Motor neuron (in vitro differentiated cells): ENCODE data around the gene HPGDS. TPM values are rescaled to one million over a fixed set of nuclear protein-coding genes. Genes with fewer than 3 reads are reported as not detected.
"Not testable (repeated sequence)": the region's sequence is repeated elsewhere in the genome, so short reads cannot be mapped to it uniquely, and the experiment has no call there.

Experiments used
- ATAC-seq, 8 experiments: fragments of 200-7000 bp; cut with Tn5 transposase; replicated peaks in 6 of 8; 2 replicates each; pipeline ENCODE4 v1.8.0; 2021; ENCODE audit warnings: mild to moderate bottlenecking in 8 of 8, moderate library complexity in 8 of 8
- H3K27ac ChIP-seq, 2 donors: fragments of 250-450 bp; sonication (Bioruptor Pico); 2 replicates each; pipeline ENCODE4 v1.9.0; 2021; ENCODE audit warnings: antibody characterized with exemption in 2 of 2, mild to moderate bottlenecking in 2 of 2, moderate library complexity in 1 of 2
- H3K4me1 ChIP-seq, 2 donors: fragments of 250-450 bp; sonication (Bioruptor Pico); replicated peaks in 1 of 2; 2 replicates each; pipeline ENCODE4 v1.6.1; 2021; ENCODE audit warnings: antibody characterized with exemption in 2 of 2, mild to moderate bottlenecking in 2 of 2, moderate library complexity in 1 of 2
- H3K4me3 ChIP-seq, 5 donors: fragments of 250-450 bp; sonication (Bioruptor Pico); 2 replicates each; pipeline ENCODE4 v1.9.0; 2021; ENCODE audit warnings: antibody characterized with exemption in 5 of 5, mild to moderate bottlenecking in 5 of 5, moderate library complexity in 4 of 5
- WGBS, 10 experiments: fragments of 450-650 bp; shearing (Covaris generic); methylation state at CpG; one replicate each; pipeline ENCODE4 v1.0.0; 2022; 5-methylcytosine and 5-hydroxymethylcytosine counted together
- in situ Hi-C, 9 experiments: fragments of 400-800 bp; cut with MboI; loops; one replicate each; pipeline ENCODE4 v1.15.0; 2021; ENCODE audit warnings: low sequenced_read_pairs in 9 of 9, low pct_unique_long_range_greater_than_20kb in 2 of 9; ENCODE audit not compliant: unreplicated experiment in 9 of 9
- total RNA-seq, 8 experiments: library from RNA; unstranded; fragments of 300-600 nt; gene quantifications; 2 replicates each; pipeline versions ENCODE4 v1.2.3 to v1.2.4, GENCODE V29; 2022

The HPGDS gene
- total RNA-seq: under 1 TPM in 7 of 8 experiments, not detected in 1; 0.11 to 0.67 (median 0.29) TPM

- no peaks in the 10 kb centered on the region for H3K4me1 ChIP-seq
- WGBS, 10 experiments: 86 to 100% (median 97%) methylated on average over 1 to 5 of the region's 5 CpGs; no CpG with 5 or more reads in 1 of the 10 experiments
- in situ Hi-C loops: no loop called here
- no peak within 1 kb of the TSS for H3K27ac ChIP-seq
- no peak within 1 kb of the TSS for H3K4me3 ChIP-seq
- ATAC-seq: no peak
These were observed at the start of gene HPGDS for GRCh38 chr4:94342694-94343093. Gene HPGDS, minus strand, starts transcription at chr4:94342836. Its CDS starts 8,207 bp downstream, at chr4:94334629.

GRCh38 chr4:94390804-94391410, 48.3 kb upstream of the HPGDS start:
- in situ Hi-C loops: no loop called here
- no peak for ATAC-seq
- Histone ChIP-seq H3K4me3 (no peak overlapping the region), H3K4me1 (no peaks in the 10 kb centered on the region), H3K27ac (no peak overlapping the region)
- 79 to 100% (median 89%) methylated on average over 2 of the region's 2 CpGs; no CpG with 5 or more reads in 1 of the 10 experiments for WGBS, 10 experiments

GRCh38 chr4:94389595-94390267, 47.1 kb upstream of the HPGDS start:
- 52 to 100% (median 89%) methylated on average over 2 to 5 of the region's 5 CpGs for whole genome bisulfite sequencing, 10 experiments
- no peaks in the 10 kb centered on the region for H3K4me1 ChIP-seq
- ATAC-seq: no peak
- no peak overlapping the region for H3K4me3 ChIP-seq
- in situ Hi-C loops: no loop called here
- no peak overlapping the region for H3K27ac ChIP-seq

GRCh38 chr4:94387965-94388364, 45.3 kb upstream of the HPGDS start:
- H3K27ac ChIP-seq, H3K4me3 ChIP-seq, in situ Hi-C loops, H3K4me1 ChIP-seq, ATAC-seq: not testable (repeated sequence)
- 78 to 100% (median 83%) methylated on average over 1 to 3 of the region's 4 CpGs; no CpG with 5 or more reads in 5 of the 10 experiments for WGBS, 10 experiments

GRCh38 chr4:94385452-94385851, 42.8 kb upstream of the HPGDS start:
- H3K4me3 ChIP-seq, ATAC-seq, in situ Hi-C loops, H3K4me1 ChIP-seq, H3K27ac ChIP-seq: not testable (repeated sequence)
- WGBS, 10 experiments: 29 to 100% (median 66%) methylated on average over 1 to 3 of the region's 3 CpGs; no CpG with 5 or more reads in 3 of the 10 experiments

GRCh38 chr4:94382891-94383290, 40.3 kb upstream of the HPGDS start:
- H3K4me1 ChIP-seq, H3K4me3 ChIP-seq, H3K27ac ChIP-seq, in situ Hi-C loops: not testable (repeated sequence)
- WGBS, 10 experiments: 16 to 100% (median 64%) methylated on average over 1 to 4 of the region's 5 CpGs; no CpG with 5 or more reads in 2 of the 10 experiments
- peak in 2 of 8 experiments; percentile 24 to 30 for ATAC-seq

GRCh38 chr4:94378047-94378446, 35.4 kb upstream of the HPGDS start:
- in situ Hi-C loops: no loop called here

GRCh38 chr4:94377294-94377693, 34.7 kb upstream of the HPGDS start:
- Histone ChIP-seq H3K4me1 (peaks cover 0 to 23% of the 10 kb centered on the region in 2 donors), H3K4me3 (no peak overlapping the region), H3K27ac (peak overlapping the region in 1 of 2 donors; percentile 15)
- in situ Hi-C loops: no loop called here
- 61 to 100% (median 89%) methylated on average over 1 to 2 of the region's 2 CpGs for WGBS, 10 experiments
- peak in 2 of 8 experiments; percentile 31 to 42 for ATAC-seq

More at GRCh38 chr4:94378047-94378446, 35.4 kb upstream of the HPGDS start:
- 8 to 73% (median 50%) methylated on average over 1 to 3 of the region's 3 CpGs; no CpG with 5 or more reads in 1 of the 10 experiments for WGBS, 10 experiments
- Histone ChIP-seq H3K4me1 (peaks cover 0 to 20% of the 10 kb centered on the region in 2 donors), H3K4me3 (no peak overlapping the region), H3K27ac (peak overlapping the region in 1 of 2 donors; percentile 26)
- peak in 4 of 8 experiments; percentile 40 to 80 (median 64) for ATAC-seq

- WGBS, 10 experiments: 34 to 100% (median 81%) methylated on average over 1 to 3 of the region's 3 CpGs; no CpG with 5 or more reads in 2 of the 10 experiments
- in situ Hi-C loops: no loop called here
- no peak overlapping the region for H3K27ac ChIP-seq
- H3K4me3 ChIP-seq: no peak overlapping the region
- peaks cover 0 to 26% of the 10 kb centered on the region in 2 donors for H3K4me1 ChIP-seq
- no peak for ATAC-seq
These were observed 32.7 kb upstream of the HPGDS start for GRCh38 chr4:94375364-94375763.

- H3K27ac ChIP-seq: no peak overlapping the region
These were observed 31.1 kb upstream of the HPGDS start for GRCh38 chr4:94373752-94374151.

GRCh38 chr4:94372991-94373390, 30.4 kb upstream of the HPGDS start:
- Histone ChIP-seq H3K4me1 (peaks cover 0 to 18% of the 10 kb centered on the region in 2 donors), H3K4me3 (no peak overlapping the region), H3K27ac (no peak overlapping the region)
- ATAC-seq: peak in 3 of 8 experiments; percentile 41 to 78 (median 59)
- in situ Hi-C loops: no loop called here
- 22 to 100% (median 97%) methylated on average over 2 to 3 of the region's 3 CpGs for WGBS, 10 experiments

More at GRCh38 chr4:94373752-94374151, 31.1 kb upstream of the HPGDS start:
- in situ Hi-C loops: no loop called here
- 33 to 96% (median 82%) methylated on average over 1 to 3 of the region's 3 CpGs; no CpG with 5 or more reads in 2 of the 10 experiments for WGBS, 10 experiments
- Histone ChIP-seq H3K4me3 (no peak overlapping the region), H3K4me1 (peaks cover 0 to 25% of the 10 kb centered on the region in 2 donors)
- ATAC-seq: no peak

GRCh38 chr4:94372228-94372978, 29.8 kb upstream of the HPGDS start:
- WGBS, 10 experiments: 13 to 80% (median 62%) methylated on average over 1 to 4 of the region's 4 CpGs; no CpG with 5 or more reads in 1 of the 10 experiments
- in situ Hi-C loops: no loop called here
- no peak overlapping the region for H3K27ac ChIP-seq
- H3K4me1 ChIP-seq: peaks cover 0 to 12% of the 10 kb centered on the region in 2 donors
- H3K4me3 ChIP-seq: no peak overlapping the region
- ATAC-seq: peak in 4 of 8 experiments; percentile 16 to 51 (median 36)

GRCh38 chr4:94371290-94371689, 28.7 kb upstream of the HPGDS start:
- in situ Hi-C loops: no loop called here
- Histone ChIP-seq H3K4me1 (peaks cover 0 to 6% of the 10 kb centered on the region in 2 donors), H3K4me3 (no peak overlapping the region), H3K27ac (no peak overlapping the region)
- no peak for ATAC-seq
